RWPE2 (cell line): ENCODE data around the gene COL9A2.

Source experiments
- ATAC-seq: fragments of 200-7000 bp; cut with Tn5 transposase; 3 replicates; pipeline ENCODE4 v1.9.1; 2021; ENCODE audit warnings: low read depth
- DNase-seq: peaks from one replicate; pipeline ENCODE4 v3.0.0-alpha.2; 2020; ENCODE audit warnings: low spot score
- H3K27ac ChIP-seq: fragments of 450-650 bp; 2 replicates; pipeline ENCODE4 v1.5.1; 2017; ENCODE audit warnings: mild to moderate bottlenecking; ENCODE audit not compliant: poor library complexity, severe bottlenecking
- H3K27me3 ChIP-seq: fragments of 250-450 bp; sonication (Bioruptor Pico); 2 replicates; pipeline ENCODE4 v1.5.1; 2021; ENCODE audit warnings: mild to moderate bottlenecking, moderate library complexity; ENCODE audit not compliant: insufficient read depth, poor library complexity, severe bottlenecking
- H3K36me3 ChIP-seq: fragments of 250-450 bp; sonication (Bioruptor Pico); 2 replicates; pipeline ENCODE4 v1.5.1; 2020; ENCODE audit warnings: low read depth, mild to moderate bottlenecking, moderate library complexity
- H3K4me1 ChIP-seq: fragments of 250-450 bp; sonication (Bioruptor Pico); 2 replicates; pipeline ENCODE4 v1.5.1; 2021; ENCODE audit warnings: mild to moderate bottlenecking, moderate library complexity; ENCODE audit not compliant: insufficient read depth, poor library complexity, severe bottlenecking
- H3K4me3 ChIP-seq: fragments of 250-450 bp; sonication (Bioruptor Pico); 2 replicates; pipeline ENCODE4 v1.5.1; 2021; ENCODE audit warnings: mild to moderate bottlenecking, moderate library complexity; ENCODE audit not compliant: severe bottlenecking
- H3K9me3 ChIP-seq: fragments of 250-450 bp; sonication (Bioruptor Pico); 2 replicates; pipeline ENCODE4 v1.5.1; 2021; ENCODE audit warnings: mild to moderate bottlenecking, moderate library complexity; ENCODE audit not compliant: severe bottlenecking
- CTCF ChIP-seq: fragments of 450-650 bp; IDR thresholded peaks from one replicate; pipeline ENCODE4 v1.5.1; 2017; ENCODE audit warnings: mild to moderate bottlenecking, moderate library complexity; ENCODE audit not compliant: poor library complexity, severe bottlenecking

Gene COL9A2

GRCh38 chr1:40316595-40317393 is at the start of gene COL9A2:
Gene COL9A2, minus strand, starts transcription at chr1:40317286. Its CDS starts 89 bp downstream, at chr1:40317197.
- no peaks in the 10 kb centered on the region for H3K4me1 ChIP-seq
- ATAC-seq (peak; percentile 63), DNase-seq (no peak)
- H3K4me3 ChIP-seq = peak within 1 kb of the TSS; percentile 37
- H3K9me3 ChIP-seq = no peaks in the 10 kb centered on the region
- peaks cover 24% of the 10 kb centered on the region for H3K27me3 ChIP-seq
- no peaks in the 10 kb centered on the region for H3K36me3 ChIP-seq
- no peak within 1 kb of the TSS for H3K27ac ChIP-seq
- no peak for TF ChIP-seq CTCF

- Histone ChIP-seq H3K36me3 (no peaks in the 10 kb centered on the region), H3K9me3 (no peaks in the 10 kb centered on the region), H3K4me1 (no peaks in the 10 kb centered on the region), H3K27ac (no peak overlapping the region), H3K4me3 (no peak overlapping the region), H3K27me3 (no peaks in the 10 kb centered on the region)
- DNase-seq (no peak), ATAC-seq (no peak)
- TF ChIP-seq CTCF = no peak
Observed at GRCh38 chr1:40363721-40364120, 46.6 kb upstream of the COL9A2 start.

GRCh38 chr1:40362699-40363098 is 45.6 kb upstream of the COL9A2 start:
- TF ChIP-seq CTCF = no peak
- Histone ChIP-seq H3K36me3 (no peaks in the 10 kb centered on the region), H3K4me3 (no peak overlapping the region), H3K27ac (no peak overlapping the region), H3K9me3 (peaks cover 1% of the 10 kb centered on the region), H3K27me3 (no peaks in the 10 kb centered on the region), H3K4me1 (no peaks in the 10 kb centered on the region)
- no peak for DNase-seq
- ATAC-seq = no peak

GRCh38 chr1:40362199-40362598 is 45.1 kb upstream of the COL9A2 start:
- Histone ChIP-seq H3K36me3 (no peaks in the 10 kb centered on the region), H3K27ac (no peak overlapping the region), H3K27me3 (no peaks in the 10 kb centered on the region), H3K4me3 (no peak overlapping the region), H3K4me1 (no peaks in the 10 kb centered on the region), H3K9me3 (peaks cover 4% of the 10 kb centered on the region)
- ATAC-seq = no peak
- no peak for DNase-seq
- TF ChIP-seq CTCF = no peak

GRCh38 chr1:40361637-40362036 is 44.6 kb upstream of the COL9A2 start:
- Histone ChIP-seq H3K9me3 (peaks cover 4% of the 10 kb centered on the region), H3K27ac (no peak overlapping the region), H3K4me1 (no peaks in the 10 kb centered on the region), H3K4me3 (no peak overlapping the region), H3K36me3 (no peaks in the 10 kb centered on the region), H3K27me3 (no peaks in the 10 kb centered on the region)
- TF ChIP-seq CTCF = no peak
- ATAC-seq (no peak), DNase-seq (no peak)
